Heart right ventricle (tissue), 16 donors: ENCODE results near the gene ZNF438. TPM values are rescaled to one million over a fixed set of nuclear protein-coding genes. Genes with fewer than 3 reads are reported as not detected.
"Not testable (repeated sequence)": the region's sequence is repeated elsewhere in the genome, so short reads cannot be mapped to it uniquely, and the experiment has no call there.

Experiments used
- ATAC-seq, 8 donors: fragments of 200-7000 bp; cut with Tn5 transposase; one replicate each; pipeline ENCODE4 v1.9.1; 2020; ENCODE audit warnings: mild to moderate bottlenecking in 8 of 8, moderate library complexity in 8 of 8, moderate number of reproducible peaks in 1 of 8
- DNase-seq, 2 donors: peaks; one replicate each; pipeline ENCODE4 v3.0.0-alpha.2; 2020
- H3K27ac ChIP-seq, 10 donors: fragments of 200-600 bp; sonication (generic) in 2 of 10; one replicate each; pipeline versions ENCODE4 v1.5.0 to v1.8.0; 2020 to 2022; ENCODE audit warnings: mild to moderate bottlenecking in 3 of 10
- H3K27me3 ChIP-seq, 7 donors: fragments of 200-600 bp; one replicate each; pipeline ENCODE4 v1.8.0; 2021 to 2022; ENCODE audit warnings: mild to moderate bottlenecking in 2 of 7
- H3K36me3 ChIP-seq, 9 donors: fragments of 200-600 bp; sonication (generic) in 1 of 9; one replicate each; pipeline versions ENCODE4 v1.5.0 to v1.8.0; 2020 to 2022; ENCODE audit warnings: mild to moderate bottlenecking in 2 of 9
- H3K4me1 ChIP-seq, 9 donors: fragments of 200-600 bp; sonication (generic) in 1 of 9; one replicate each; pipeline versions ENCODE4 v1.5.0 to v1.8.0; 2020 to 2022; ENCODE audit warnings: mild to moderate bottlenecking in 4 of 9
- H3K4me3 ChIP-seq, 10 donors: fragments of 200-600 bp; sonication (generic) in 2 of 10; one replicate each; pipeline versions ENCODE4 v1.5.0 to v1.8.0; 2020 to 2022; ENCODE audit warnings: mild to moderate bottlenecking in 7 of 10, moderate library complexity in 2 of 10
- H3K9me3 ChIP-seq, 11 donors: fragments of 200-600 bp in 10 of 11; sonication (generic) in 2 of 11; one replicate each; pipeline versions ENCODE4 v1.5.0 to v1.8.0; 2013 to 2022; ENCODE audit warnings: mild to moderate bottlenecking in 2 of 11, control low read depth in 1 of 11, moderate library complexity in 1 of 11
- CTCF ChIP-seq, 9 donors: fragments of 200-600 bp; sonication (generic) in 2 of 9; IDR thresholded peaks; one replicate each; pipeline versions ENCODE4 v1.5.0 to v1.8.0; 2021 to 2022; ENCODE audit warnings: antibody characterized with exemption in 9 of 9, mild to moderate bottlenecking in 5 of 9, moderate library complexity in 1 of 9
- WGBS, 2 donors: extraction: QIAGEN DNeasy Blood & Tissue Kit; methylation state at CpG; one replicate each; pipeline ENCODE4 v1.1.7; 2013; ENCODE audit warnings: inconsistent platforms in 1 of 2; 5-methylcytosine and 5-hydroxymethylcytosine counted together
- intact Hi-C, 10 donors: fragments of 100-400 bp; cut with DNase I; formaldehyde crosslinking; loops; one replicate each; pipeline versions ENCODE4 v1.11.1 to v1.14.2; 2022
- polyA plus RNA-seq, 2 donors: library from polyadenylated mRNA; stranded (reverse); fragments of 200-250 nt; gene quantifications; one replicate each; pipeline ENCODE4 v1.2.3, GENCODE V29; 2013
- total RNA-seq, 10 donors: library from RNA; stranded (reverse); fragmentation: NEBNext Ultra II Directional in 3 of 10; extraction: Animal tissue kit (Norgen Biotek cat#: 25700) in 3 of 10; gene quantifications; one replicate each; pipeline versions ENCODE4 v1.2.1 to v1.2.4, GENCODE V29; 2021 to 2023
- donor health status: Arrhythmogenic right ventricular cardiomyopathy.
- donor health status: ischemic (EF 13 %, LVEDD 7.1; RV severe dilation, severe dysfunction).
- donor health status: healthy with polysubstance abuse.
- donor health status: DM: no; HTN: yes; CAD: no.
- donor health status: DM: no; HTN: no; CAD: no.
- donor health status: ischemic (EF 25% LVEDD 6.9; RV normal size, moderate dysfunction).
- donor health status: ischemic (EF 25% LVEDD 5.7; RV mildly dilated, moderate dysfunction).
- donor health status: healthy.
- donor health status: DM: yes; HTN: yes; CAD: no.
- donor health status: Ischemic cardiomyopathy.
- donor health status: ischemic (EF 35%, LVEDD 5.7; RV mildly dilated, moderate dysfunction).
- donor health status: nonischemic (EF 11% LVEDD 7.7; RV severe dilation, severe dysfunction).
- donor health status: DM: yes; HTN: yes; CAD: no.
- donor health status: PGD.
- donor health status: ischemic (EF 29% LVEDD 5.4; RV normal size, mild dysfunction).
- donor health status: nonischemic (EF 23%, LVEDD 6.1; RV moderate dilation, normal function).

ZNF438 gene
- total and polyA plus RNA-seq, 12 donors, result 7.8 to 21.1 (median 12.4) TPM

DNA sequence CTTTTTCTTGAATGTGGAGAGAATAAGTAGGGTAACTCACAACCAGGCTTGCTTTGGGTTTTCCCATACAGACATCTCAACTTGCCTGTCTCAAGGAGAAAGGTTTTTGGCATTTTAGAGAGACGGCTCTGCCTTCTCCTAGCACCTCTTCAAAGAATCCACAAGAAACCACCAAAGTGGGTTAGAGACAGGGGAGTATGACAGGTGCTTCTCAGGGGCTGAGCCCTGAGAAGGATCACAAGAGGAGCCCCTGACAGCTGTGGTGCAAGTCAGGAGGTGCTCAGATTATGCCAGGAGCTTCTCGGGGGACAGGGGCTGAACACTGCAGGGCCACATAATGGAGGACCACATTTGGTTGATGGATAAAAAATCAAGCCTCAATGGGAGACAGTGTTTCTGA is 231.3 kb downstream of the ZNF438 start:
- ATAC-seq, result no peak
- no peak overlapping the region for H3K27ac ChIP-seq
- H3K36me3 ChIP-seq, result no peaks in the 10 kb centered on the region
- no peak for TF ChIP-seq CTCF (IDR thresholded peaks at IDR 0.05)
- WGBS, 2 donors, result 90 to 97% methylated on average over 2 of the region's 2 CpGs
- H3K9me3 ChIP-seq, result no peaks in the 10 kb centered on the region
- intact Hi-C loops, result no loop called here
- DNase-seq, result no peak
- H3K27me3 ChIP-seq, result peaks cover 0 to 3% (median 0%) of the 10 kb centered on the region in 7 donors
- no peak overlapping the region for H3K4me3 ChIP-seq
- peaks cover 0 to 16% (median 0%) of the 10 kb centered on the region in 9 donors for H3K4me1 ChIP-seq

DNA sequence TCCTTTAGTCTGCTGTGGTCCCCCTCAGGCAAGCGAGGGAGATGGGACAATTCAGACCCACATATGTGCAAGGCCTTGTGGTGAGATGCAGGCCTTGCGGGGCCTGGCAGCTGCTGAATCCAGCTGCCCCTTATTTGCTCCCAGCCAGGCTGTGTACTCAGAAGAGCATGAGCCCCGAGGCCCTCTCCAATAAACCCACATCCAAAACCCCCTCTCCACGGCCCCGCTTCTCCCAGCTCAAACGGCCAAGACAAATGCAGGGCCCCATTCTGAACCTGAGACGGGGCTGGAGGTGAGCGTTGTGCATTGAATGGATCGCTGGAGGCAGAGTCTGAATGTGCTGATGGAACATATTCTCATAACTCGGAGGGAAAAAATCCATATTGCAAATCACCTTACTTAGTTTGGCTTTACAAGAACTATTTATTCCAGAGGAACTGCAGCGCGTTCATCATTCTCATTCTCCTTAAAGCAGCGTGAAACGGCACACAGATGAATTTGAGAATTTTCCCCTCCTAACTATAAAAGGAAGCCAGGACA is 232.9 kb downstream of the ZNF438 start:
- no peaks in the 10 kb centered on the region for H3K9me3 ChIP-seq
- no peaks in the 10 kb centered on the region for H3K36me3 ChIP-seq
- no peak for ATAC-seq
- H3K27ac ChIP-seq, result no peak overlapping the region
- intact Hi-C loops, result no loop called here
- 87 to 92% methylated on average over 14 of the region's 14 CpGs for WGBS, 2 donors
- DNase-seq, result no peak
- peaks cover 0 to 3% (median 0%) of the 10 kb centered on the region in 9 donors for H3K4me1 ChIP-seq
- H3K27me3 ChIP-seq, result peaks cover 0 to 3% (median 0%) of the 10 kb centered on the region in 7 donors
- H3K4me3 ChIP-seq, result no peak overlapping the region
- TF ChIP-seq CTCF (IDR thresholded peaks at IDR 0.05), result no peak

- H3K4me1 ChIP-seq, H3K4me3 ChIP-seq, intact Hi-C loops, ATAC-seq, H3K27ac ChIP-seq, DNase-seq, H3K36me3 ChIP-seq, H3K27me3 ChIP-seq, H3K9me3 ChIP-seq: not testable (repeated sequence)
- WGBS, 2 donors, result 96 to 99% methylated on average over 4 of the region's 4 CpGs
Measured at GRCh38 chr10:30795024-30795423, 236.6 kb downstream of the ZNF438 start.
